GM13976 (cell line): ENCODE data around the gene STRBP.
"Not testable (repeated sequence)": the region's sequence is repeated elsewhere in the genome, so short reads cannot be mapped to it uniquely, and the experiment has no call there.

Source experiments
- DNase-seq: peaks from one replicate; pipeline ENCODE4 v3.0.0; 2012; ENCODE audit warnings: low spot score
- CTCF ChIP-seq: IDR thresholded peaks from 2 replicates; pipeline ENCODE4 v1.5.1; 2012; ENCODE audit warnings: borderline replicate concordance, mild to moderate bottlenecking; ENCODE audit not compliant: insufficient read depth; ENCODE audit errors: extremely low read depth, missing control alignments, control extremely low read depth
- in situ Hi-C: fragments of 300-500 bp; cut with MboI; formaldehyde crosslinking; loops from one replicate; pipeline ENCODE4 v1.12.0; 2022; ENCODE audit warnings: low sequenced_read_pairs, mixed read lengths, inconsistent platforms; ENCODE audit not compliant: unreplicated experiment

STRBP gene

GRCh38 chr9:123251741-123252140, 16.6 kb downstream of the STRBP start:
- in situ Hi-C loops: no loop called here
- DNase-seq: no peak
- no peak for TF ChIP-seq CTCF

- no peak for TF ChIP-seq CTCF
- DNase-seq: no peak
- in situ Hi-C loops: no loop called here
These were observed 17.1 kb downstream of the STRBP start for GRCh38 chr9:123251324-123251723.

GRCh38 chr9:123250504-123250903, 17.9 kb downstream of the STRBP start:
- TF ChIP-seq CTCF: no peak
- no peak for DNase-seq
- in situ Hi-C loops: no loop called here

GRCh38 chr9:123249162-123249561, 19.2 kb downstream of the STRBP start:
- in situ Hi-C loops, DNase-seq: not testable (repeated sequence)

- in situ Hi-C loops: no loop called here
- TF ChIP-seq CTCF: no peak
These were observed 19.8 kb downstream of the STRBP start for GRCh38 chr9:123248630-123249029.

GRCh38 chr9:123246534-123246933, 21.9 kb downstream of the STRBP start:
- no peak for DNase-seq
- in situ Hi-C loops: no loop called here
- no peak for TF ChIP-seq CTCF

More at GRCh38 chr9:123248630-123249029, 19.8 kb downstream of the STRBP start:
- DNase-seq: no peak

- no peak for TF ChIP-seq CTCF
- in situ Hi-C loops: no loop called here
- DNase-seq: no peak
These were observed 28.7 kb downstream of the STRBP start for GRCh38 chr9:123239726-123240125.
